ENCODE data around the gene CDH4. TPM values are rescaled to one million over a fixed set of nuclear protein-coding genes. Genes with fewer than 3 reads are reported as not detected.

Gene CDH4
- total and polyA plus RNA-seq, 9 of the 15 experiments (the other 6 are each of a cell fraction or from before 2014, with no cell fraction given): 0.04 TPM; not detected in 8

DNA sequence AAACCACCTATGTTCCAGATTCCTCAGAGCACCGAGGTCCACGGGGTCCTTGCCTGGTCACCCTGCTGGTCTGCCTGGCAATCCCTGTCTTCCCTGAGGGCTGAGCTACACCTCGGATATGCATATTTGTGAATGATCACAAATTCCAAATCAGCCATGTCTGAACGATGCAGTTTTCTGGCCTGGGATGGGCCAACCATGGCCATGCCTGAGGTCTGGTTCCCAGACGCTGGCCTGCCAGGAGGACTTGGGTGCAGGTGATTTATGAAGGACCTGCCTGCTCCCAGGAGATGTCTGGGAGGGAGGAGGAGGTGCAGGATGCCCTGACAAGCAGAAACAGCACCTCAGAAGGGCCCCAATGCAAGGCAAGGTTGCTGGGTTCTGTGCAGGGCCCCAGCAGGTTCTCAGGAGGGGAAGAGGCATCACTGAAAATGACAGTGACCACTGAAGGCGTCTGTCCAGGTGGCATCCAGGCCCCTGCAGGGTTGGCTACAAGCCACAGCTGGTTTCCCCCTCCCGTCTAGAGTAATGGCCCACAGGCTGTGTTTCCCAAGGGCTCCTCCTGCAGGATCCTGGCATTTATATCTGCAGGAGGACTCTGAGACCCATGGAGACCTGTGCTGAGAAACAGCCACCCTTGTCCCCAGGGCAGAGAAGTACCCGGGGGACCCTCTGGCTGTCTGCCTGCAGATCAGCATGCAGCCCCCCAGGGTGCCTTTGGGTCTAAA, 608.4 kb downstream of the CDH4 start (continued):
- TF ChIP-seq CBX1 (IDR thresholded peaks at IDR 0.05; ENCODE audit: low read depth) (no peak), FOXK1 (CRISPR knock-in tag; IDR thresholded peaks at IDR 0.05; ENCODE audit: borderline replicate concordance) (no peak), BCLAF1 (IDR thresholded peaks at IDR 0.05; ENCODE audit: borderline replicate concordance in 1 of 2, control insufficient read depth in 1 of 2, low read depth in 2 of 2, low read length in 1 of 2) (no peak), ZFPM2 (CRISPR knock-in tag; IDR thresholded peaks at IDR 0.05) (no peak), POLR2H (tag; IDR thresholded peaks at IDR 0.05; ENCODE audit: low read depth) (no peak), HDAC2 (IDR thresholded peaks at IDR 0.05) (no peak), KDM4B (IDR thresholded peaks at IDR 0.05; ENCODE audit: borderline replicate concordance in 2 of 2, low read depth in 1 of 2) (no peak), ZNF79 (CRISPR knock-in tag; IDR thresholded peaks at IDR 0.05; ENCODE audit: low read depth) (no peak)
- TF ChIP-seq, protein P1, sequence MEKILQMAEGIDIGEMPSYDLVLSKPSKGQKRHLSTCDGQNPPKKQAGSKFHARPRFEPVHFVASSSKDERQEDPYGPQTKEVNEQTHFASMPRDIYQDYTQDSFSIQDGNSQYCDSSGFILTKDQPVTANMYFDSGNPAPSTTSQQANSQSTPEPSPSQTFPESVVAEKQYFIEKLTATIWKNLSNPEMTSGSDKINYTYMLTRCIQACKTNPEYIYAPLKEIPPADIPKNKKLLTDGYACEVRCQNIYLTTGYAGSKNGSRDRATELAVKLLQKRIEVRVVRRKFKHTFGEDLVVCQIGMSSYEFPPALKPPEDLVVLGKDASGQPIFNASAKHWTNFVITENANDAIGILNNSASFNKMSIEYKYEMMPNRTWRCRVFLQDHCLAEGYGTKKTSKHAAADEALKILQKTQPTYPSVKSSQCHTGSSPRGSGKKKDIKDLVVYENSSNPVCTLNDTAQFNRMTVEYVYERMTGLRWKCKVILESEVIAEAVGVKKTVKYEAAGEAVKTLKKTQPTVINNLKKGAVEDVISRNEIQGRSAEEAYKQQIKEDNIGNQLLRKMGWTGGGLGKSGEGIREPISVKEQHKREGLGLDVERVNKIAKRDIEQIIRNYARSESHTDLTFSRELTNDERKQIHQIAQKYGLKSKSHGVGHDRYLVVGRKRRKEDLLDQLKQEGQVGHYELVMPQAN (IDR thresholded peaks at IDR 0.05; ENCODE audit: borderline replicate concordance): no peak
